Skeletal muscle satellite cell (primary cell): ENCODE results near the gene TVP23C.
"Not testable (repeated sequence)": the region's sequence is repeated elsewhere in the genome, so short reads cannot be mapped to it uniquely, and the experiment has no call there.

Experiments
- H3K27me3 ChIP-seq: 2 replicates; pipeline ENCODE4 v1.7.0; 2013; ENCODE audit warnings: low read length; ENCODE audit not compliant: control insufficient read depth, insufficient read depth
- H3K36me3 ChIP-seq: 2 replicates; pipeline ENCODE4 v1.7.0; 2013; ENCODE audit warnings: mild to moderate bottlenecking, control low read depth, low read length; ENCODE audit not compliant: insufficient read depth
- H3K4me1 ChIP-seq: 2 replicates; pipeline ENCODE4 v1.7.0; 2013; ENCODE audit warnings: low read length; ENCODE audit not compliant: control insufficient read depth, insufficient read depth
- H3K4me2 ChIP-seq: 2 replicates; pipeline ENCODE4 v1.7.0; 2013; ENCODE audit warnings: mild to moderate bottlenecking, low read length
- H3K4me3 ChIP-seq: 2 replicates; pipeline ENCODE4 v1.7.0; 2013; ENCODE audit warnings: low read length
- H3K9ac ChIP-seq: 2 replicates; pipeline ENCODE4 v1.7.0; 2013; ENCODE audit warnings: mild to moderate bottlenecking, low read depth, low read length, moderate library complexity
- H3K9me3 ChIP-seq: replicated peaks from 2 replicates; pipeline ENCODE4 v1.7.0; 2013; ENCODE audit warnings: mild to moderate bottlenecking, control low read depth, low read length

TVP23C gene

GRCh38 chr17:15562613-15563374 lies 489 bp downstream of the TVP23C start:
- H3K9ac ChIP-seq, result peak overlapping the region; percentile 79
- H3K9me3 ChIP-seq, H3K27me3 ChIP-seq, H3K4me1 ChIP-seq, H3K36me3 ChIP-seq: not testable (repeated sequence)
- H3K4me2 ChIP-seq, result peak overlapping the region; percentile 76
- H3K4me3 ChIP-seq, result peak overlapping the region; percentile 80

GRCh38 chr17:15561439-15561838 lies 1.8 kb downstream of the TVP23C start:
- not testable (repeated sequence) for H3K27me3 ChIP-seq, H3K36me3 ChIP-seq, H3K4me3 ChIP-seq, H3K9ac ChIP-seq, H3K4me1 ChIP-seq, H3K9me3 ChIP-seq, H3K4me2 ChIP-seq

GRCh38 chr17:15558403-15559105 lies 4.7 kb downstream of the TVP23C start:
- not testable (repeated sequence) for H3K4me1 ChIP-seq, H3K9me3 ChIP-seq, H3K4me2 ChIP-seq, H3K27me3 ChIP-seq, H3K4me3 ChIP-seq, H3K9ac ChIP-seq, H3K36me3 ChIP-seq

GRCh38 chr17:15557334-15557832 lies 5.9 kb downstream of the TVP23C start:
- not testable (repeated sequence) for H3K27me3 ChIP-seq, H3K4me2 ChIP-seq, H3K4me3 ChIP-seq, H3K4me1 ChIP-seq, H3K9ac ChIP-seq, H3K9me3 ChIP-seq, H3K36me3 ChIP-seq

GRCh38 chr17:15552932-15553331 lies 10.4 kb downstream of the TVP23C start:
- not testable (repeated sequence) for H3K4me1 ChIP-seq, H3K4me3 ChIP-seq, H3K9me3 ChIP-seq, H3K9ac ChIP-seq, H3K27me3 ChIP-seq, H3K36me3 ChIP-seq, H3K4me2 ChIP-seq

- not testable (repeated sequence) for H3K4me3 ChIP-seq, H3K36me3 ChIP-seq, H3K4me2 ChIP-seq, H3K9ac ChIP-seq, H3K9me3 ChIP-seq, H3K27me3 ChIP-seq, H3K4me1 ChIP-seq
These were observed 13.7 kb downstream of the TVP23C start for GRCh38 chr17:15549552-15549951.

- not testable (repeated sequence) for H3K36me3 ChIP-seq, H3K27me3 ChIP-seq, H3K4me1 ChIP-seq, H3K9ac ChIP-seq, H3K4me3 ChIP-seq, H3K4me2 ChIP-seq, H3K9me3 ChIP-seq
These were observed 16.7 kb downstream of the TVP23C start for GRCh38 chr17:15546604-15547003.

- H3K4me1 ChIP-seq, H3K4me2 ChIP-seq, H3K4me3 ChIP-seq, H3K9ac ChIP-seq, H3K9me3 ChIP-seq, H3K27me3 ChIP-seq, H3K36me3 ChIP-seq: not testable (repeated sequence)
These were observed 22.7 kb downstream of the TVP23C start for GRCh38 chr17:15540371-15541219.

- not testable (repeated sequence) for H3K4me2 ChIP-seq, H3K9me3 ChIP-seq, H3K4me3 ChIP-seq, H3K9ac ChIP-seq, H3K4me1 ChIP-seq, H3K27me3 ChIP-seq, H3K36me3 ChIP-seq
These were observed 30.2 kb downstream of the TVP23C start for GRCh38 chr17:15533122-15533521.

- not testable (repeated sequence) for H3K4me3 ChIP-seq, H3K9ac ChIP-seq, H3K36me3 ChIP-seq
These were observed 36.7 kb downstream of the TVP23C start for GRCh38 chr17:15526292-15527218.

More at GRCh38 chr17:15526292-15527218, 36.7 kb downstream of the TVP23C start:
- H3K27me3 ChIP-seq, H3K4me1 ChIP-seq, H3K4me2 ChIP-seq, H3K9me3 ChIP-seq: not testable (repeated sequence)
